ENCODE results near the gene ITGA3.

DNA sequence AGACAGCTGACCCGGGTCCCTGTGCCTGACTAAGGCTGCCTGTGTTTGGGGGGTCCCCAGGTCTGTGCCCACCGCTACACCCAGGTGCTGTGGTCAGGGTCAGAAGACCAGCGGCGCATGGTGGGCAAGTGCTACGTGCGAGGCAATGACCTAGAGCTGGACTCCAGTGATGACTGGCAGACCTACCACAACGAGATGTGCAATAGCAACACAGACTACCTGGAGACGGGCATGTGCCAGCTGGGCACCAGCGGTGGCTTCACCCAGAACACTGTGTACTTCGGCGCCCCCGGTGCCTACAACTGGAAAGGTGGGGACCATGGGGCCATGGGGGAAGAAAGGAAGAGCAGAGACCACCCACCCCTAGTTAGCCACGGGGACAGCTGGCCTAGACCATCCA is 12.1 kb downstream of the ITGA3 start:
- TF ChIP-seq, protein P1, sequence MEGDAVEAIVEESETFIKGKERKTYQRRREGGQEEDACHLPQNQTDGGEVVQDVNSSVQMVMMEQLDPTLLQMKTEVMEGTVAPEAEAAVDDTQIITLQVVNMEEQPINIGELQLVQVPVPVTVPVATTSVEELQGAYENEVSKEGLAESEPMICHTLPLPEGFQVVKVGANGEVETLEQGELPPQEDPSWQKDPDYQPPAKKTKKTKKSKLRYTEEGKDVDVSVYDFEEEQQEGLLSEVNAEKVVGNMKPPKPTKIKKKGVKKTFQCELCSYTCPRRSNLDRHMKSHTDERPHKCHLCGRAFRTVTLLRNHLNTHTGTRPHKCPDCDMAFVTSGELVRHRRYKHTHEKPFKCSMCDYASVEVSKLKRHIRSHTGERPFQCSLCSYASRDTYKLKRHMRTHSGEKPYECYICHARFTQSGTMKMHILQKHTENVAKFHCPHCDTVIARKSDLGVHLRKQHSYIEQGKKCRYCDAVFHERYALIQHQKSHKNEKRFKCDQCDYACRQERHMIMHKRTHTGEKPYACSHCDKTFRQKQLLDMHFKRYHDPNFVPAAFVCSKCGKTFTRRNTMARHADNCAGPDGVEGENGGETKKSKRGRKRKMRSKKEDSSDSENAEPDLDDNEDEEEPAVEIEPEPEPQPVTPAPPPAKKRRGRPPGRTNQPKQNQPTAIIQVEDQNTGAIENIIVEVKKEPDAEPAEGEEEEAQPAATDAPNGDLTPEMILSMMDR (IDR thresholded peaks at IDR 0.05), result no peak
- TF ChIP-seq POLR2A (IDR thresholded peaks at IDR 0.05), result no peak
